LNCaP clone FGC (cell line): Measurements from ENCODE around the gene GHRL.
A peak's percentile ranks its signal among the peaks of the same experiment; 100 is the strongest.

Source experiments
- DNase-seq: peaks from one replicate; pipeline ENCODE4 v3.0.0-alpha.2; 2011; ENCODE audit warnings: low read depth
- H3K4me3 ChIP-seq: 2 replicates; pipeline ENCODE4 v1.5.1; 2011; ENCODE audit warnings: mild to moderate bottlenecking, low read depth, low read length, control low read depth
- CTCF ChIP-seq: IDR thresholded peaks from 2 replicates; pipeline ENCODE4 v1.5.1; 2012; ENCODE audit warnings: mild to moderate bottlenecking; ENCODE audit not compliant: control insufficient read depth, insufficient read depth; ENCODE audit errors: extremely low read depth

Gene GHRL

DNA sequence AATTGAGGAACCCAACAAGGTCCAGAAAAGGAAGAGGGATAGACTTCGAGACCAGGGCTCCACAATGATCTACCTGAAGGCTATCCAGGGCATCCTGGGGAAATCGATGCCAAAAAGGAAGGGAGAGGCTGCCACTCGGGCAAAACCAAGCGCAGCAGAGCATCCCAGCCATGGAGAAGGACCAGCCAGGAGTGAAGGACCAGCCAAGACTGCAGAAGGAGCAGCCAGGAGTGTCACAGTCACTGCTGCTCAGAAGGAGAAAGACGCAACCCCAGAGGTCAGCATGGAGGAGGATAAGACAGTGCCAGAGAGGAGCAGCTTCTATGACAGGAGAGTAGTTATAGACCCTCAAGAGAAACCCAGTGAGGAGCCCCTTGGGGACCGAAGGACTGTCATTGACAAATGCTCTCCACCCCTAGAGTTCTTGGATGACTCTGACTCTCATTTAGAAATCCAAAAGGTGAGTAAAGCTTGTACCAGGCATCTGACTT is 32.5 kb downstream of the GHRL start:
- no peak overlapping the region for H3K4me3 ChIP-seq
- no peak for DNase-seq
- TF ChIP-seq CTCF, result no peak

- no peak overlapping the region for H3K4me3 ChIP-seq
- TF ChIP-seq CTCF, result no peak
- no peak for DNase-seq
These were observed 32.9 kb downstream of the GHRL start for GRCh38 chr3:10259798-10260197.

DNA sequence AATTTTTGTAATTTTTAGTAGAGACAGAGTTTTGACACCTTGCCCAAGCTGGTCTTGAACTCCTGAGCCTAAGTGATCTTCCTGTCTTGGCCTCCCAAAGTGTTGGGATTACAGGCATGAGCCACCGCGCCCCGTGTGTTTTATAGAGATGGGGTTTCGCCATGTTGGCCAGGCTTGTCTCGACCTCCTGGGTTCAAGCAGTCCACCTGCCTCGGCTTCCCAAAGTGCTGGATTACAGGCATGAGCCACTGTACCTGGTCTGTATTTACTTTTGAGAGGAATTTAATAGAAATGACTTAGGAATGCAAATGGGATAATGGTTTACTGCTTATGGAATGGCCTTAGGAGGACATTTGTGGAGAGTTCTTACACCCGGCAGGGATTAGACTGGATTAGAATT is 33.7 kb downstream of the GHRL start:
- DNase-seq, result no peak
- H3K4me3 ChIP-seq, result no peak overlapping the region
- TF ChIP-seq CTCF, result no peak

DNA sequence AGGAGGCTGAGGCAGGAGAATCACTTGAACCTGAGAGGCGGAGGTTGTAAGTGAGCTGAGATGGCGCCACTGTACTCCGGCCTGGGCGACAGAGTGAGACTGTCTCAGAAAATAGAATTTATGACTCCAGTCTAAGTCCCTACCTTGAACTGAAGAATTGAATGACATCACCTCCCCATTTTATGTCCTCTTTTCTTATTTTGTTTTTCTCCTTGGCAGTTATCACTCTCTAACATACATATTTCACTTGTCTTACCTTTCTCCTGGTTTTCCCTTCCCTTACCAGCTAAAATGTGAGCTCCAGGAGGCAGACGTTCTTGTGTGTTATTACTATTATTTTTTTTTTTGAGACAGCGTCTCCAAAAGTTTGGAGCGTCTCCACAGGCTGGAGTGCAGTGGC is 36.9 kb downstream of the GHRL start:
- H3K4me3 ChIP-seq, result no peak overlapping the region
- no peak for DNase-seq
- TF ChIP-seq CTCF, result no peak

DNA sequence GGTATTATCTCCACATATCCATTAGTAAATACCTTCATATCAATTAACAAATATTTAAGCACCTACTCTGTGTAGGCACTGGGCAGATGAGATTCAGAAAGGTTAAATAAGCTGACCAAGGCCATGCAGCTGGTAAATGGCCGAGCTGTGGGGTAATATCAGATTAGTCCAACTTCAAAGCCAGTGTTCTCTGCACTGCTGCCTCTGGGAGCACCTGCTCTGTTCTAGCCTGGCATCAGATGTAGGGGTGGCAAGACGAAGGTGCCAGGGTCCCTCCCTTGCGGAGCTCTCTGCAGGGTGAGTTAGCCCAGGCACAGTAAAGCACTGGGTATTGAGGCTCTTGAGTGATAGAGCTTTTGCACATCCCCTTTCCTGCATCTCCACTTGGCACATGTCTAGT is 39.0 kb downstream of the GHRL start:
- no peak overlapping the region for H3K4me3 ChIP-seq
- TF ChIP-seq CTCF, result no peak
- no peak for DNase-seq

- TF ChIP-seq CTCF, result no peak
These were observed 41.7 kb downstream of the GHRL start for GRCh38 chr3:10251006-10251405.

DNA sequence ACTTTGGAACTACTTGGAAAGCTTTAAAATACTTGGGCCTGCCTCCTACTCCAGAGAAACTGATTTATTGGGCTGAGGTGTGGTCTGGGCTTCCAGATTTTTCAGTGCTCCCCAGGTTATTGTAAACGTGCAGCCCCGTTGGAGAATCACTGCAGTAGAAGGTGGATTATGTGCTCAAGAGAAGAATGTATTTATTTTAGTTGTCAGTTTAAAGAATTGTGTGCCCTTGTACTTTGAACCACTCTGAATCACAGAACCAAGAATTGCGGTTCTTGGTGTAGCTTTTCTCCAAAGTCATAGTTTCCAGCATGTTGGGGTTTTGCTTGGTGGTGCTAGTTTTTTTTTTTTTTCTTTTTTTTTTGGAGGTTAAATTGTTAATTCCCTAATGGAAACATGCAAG is 42.9 kb downstream of the GHRL start:
- H3K4me3 ChIP-seq, result peak overlapping the region; percentile 97
- DNase-seq, result no peak
- no peak for TF ChIP-seq CTCF

More at GRCh38 chr3:10251006-10251405, 41.7 kb downstream of the GHRL start:
- H3K4me3 ChIP-seq, result no peak overlapping the region
- no peak for DNase-seq
